OCI-LY3 (cell line): ENCODE results near the gene LUZP4.

Experiments
- EZH2phosphoT487 ChIP-seq: fragments of 200-600 bp; shearing (Covaris generic); IDR thresholded peaks from 2 replicates; pipeline ENCODE4 v1.6.1; 2018; ENCODE audit warnings: antibody characterized with exemption, mixed run types, low read depth
- TF ChIP-seq, protein P1 (sequence below): fragments of 200-600, 300-600 bp; sonication (generic); IDR thresholded peaks from 2 replicates; pipeline ENCODE4 v1.5.1; 2014; ENCODE audit warnings: antibody characterized with exemption, low read length, low read depth

- TF ChIP-seq, protein P1, sequence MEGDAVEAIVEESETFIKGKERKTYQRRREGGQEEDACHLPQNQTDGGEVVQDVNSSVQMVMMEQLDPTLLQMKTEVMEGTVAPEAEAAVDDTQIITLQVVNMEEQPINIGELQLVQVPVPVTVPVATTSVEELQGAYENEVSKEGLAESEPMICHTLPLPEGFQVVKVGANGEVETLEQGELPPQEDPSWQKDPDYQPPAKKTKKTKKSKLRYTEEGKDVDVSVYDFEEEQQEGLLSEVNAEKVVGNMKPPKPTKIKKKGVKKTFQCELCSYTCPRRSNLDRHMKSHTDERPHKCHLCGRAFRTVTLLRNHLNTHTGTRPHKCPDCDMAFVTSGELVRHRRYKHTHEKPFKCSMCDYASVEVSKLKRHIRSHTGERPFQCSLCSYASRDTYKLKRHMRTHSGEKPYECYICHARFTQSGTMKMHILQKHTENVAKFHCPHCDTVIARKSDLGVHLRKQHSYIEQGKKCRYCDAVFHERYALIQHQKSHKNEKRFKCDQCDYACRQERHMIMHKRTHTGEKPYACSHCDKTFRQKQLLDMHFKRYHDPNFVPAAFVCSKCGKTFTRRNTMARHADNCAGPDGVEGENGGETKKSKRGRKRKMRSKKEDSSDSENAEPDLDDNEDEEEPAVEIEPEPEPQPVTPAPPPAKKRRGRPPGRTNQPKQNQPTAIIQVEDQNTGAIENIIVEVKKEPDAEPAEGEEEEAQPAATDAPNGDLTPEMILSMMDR, result no peak
- no peak for TF ChIP-seq EZH2phosphoT487
Observed at GRCh38 chrX:115269051-115269683, 20.3 kb upstream of the LUZP4 start.
